ENCODE data around the gene HS6ST1.
A peak's percentile ranks its signal among the peaks of the same experiment; 100 is the strongest.

DNA sequence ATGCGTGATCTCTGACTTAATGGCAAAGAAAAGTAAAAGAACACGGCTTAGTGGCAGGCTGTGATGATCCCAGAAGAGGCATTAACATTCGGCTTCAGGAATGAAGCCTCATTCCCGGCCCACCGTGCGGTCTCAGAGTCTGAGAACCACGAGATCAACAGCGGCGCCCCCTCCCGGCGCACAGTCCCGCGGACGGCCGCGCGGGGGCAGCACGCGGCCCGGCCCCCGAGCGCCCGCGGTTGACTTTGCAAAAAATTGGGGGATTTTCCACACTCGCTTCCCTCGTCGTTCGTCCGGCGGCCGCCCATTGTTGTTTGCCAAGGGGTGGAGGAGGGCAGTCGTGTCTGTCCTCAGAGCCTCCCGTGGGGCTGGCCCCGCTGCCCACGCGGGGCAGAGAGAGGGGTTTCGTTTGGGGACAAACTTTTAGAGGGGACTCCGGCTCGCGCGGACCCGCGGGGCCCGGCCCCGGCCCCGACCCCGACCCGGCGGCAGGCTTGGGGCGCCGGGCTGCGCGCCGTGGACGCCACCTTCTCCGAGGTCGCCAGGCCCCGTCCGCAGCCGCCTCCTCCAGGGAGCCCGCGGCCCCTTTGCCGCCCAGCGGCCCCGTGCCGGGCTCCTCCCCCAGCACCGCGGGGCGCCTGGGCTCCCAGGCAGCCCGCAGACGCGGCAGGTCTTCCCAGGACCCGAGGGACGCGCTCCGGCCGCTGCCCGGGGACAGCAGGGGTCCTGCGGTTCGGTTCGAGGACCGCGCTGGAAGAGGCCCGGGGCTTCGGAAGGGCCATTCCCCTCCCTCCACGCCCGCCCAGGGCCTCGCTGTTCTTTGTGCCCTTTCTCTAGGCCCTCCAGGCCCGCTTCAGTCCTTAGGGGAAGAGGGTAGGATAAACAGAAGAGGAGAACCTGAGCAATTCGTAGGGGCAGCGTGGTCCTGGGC lies 3.4 kb upstream of the HS6ST1 start:
- TF ChIP-seq, protein P1, sequence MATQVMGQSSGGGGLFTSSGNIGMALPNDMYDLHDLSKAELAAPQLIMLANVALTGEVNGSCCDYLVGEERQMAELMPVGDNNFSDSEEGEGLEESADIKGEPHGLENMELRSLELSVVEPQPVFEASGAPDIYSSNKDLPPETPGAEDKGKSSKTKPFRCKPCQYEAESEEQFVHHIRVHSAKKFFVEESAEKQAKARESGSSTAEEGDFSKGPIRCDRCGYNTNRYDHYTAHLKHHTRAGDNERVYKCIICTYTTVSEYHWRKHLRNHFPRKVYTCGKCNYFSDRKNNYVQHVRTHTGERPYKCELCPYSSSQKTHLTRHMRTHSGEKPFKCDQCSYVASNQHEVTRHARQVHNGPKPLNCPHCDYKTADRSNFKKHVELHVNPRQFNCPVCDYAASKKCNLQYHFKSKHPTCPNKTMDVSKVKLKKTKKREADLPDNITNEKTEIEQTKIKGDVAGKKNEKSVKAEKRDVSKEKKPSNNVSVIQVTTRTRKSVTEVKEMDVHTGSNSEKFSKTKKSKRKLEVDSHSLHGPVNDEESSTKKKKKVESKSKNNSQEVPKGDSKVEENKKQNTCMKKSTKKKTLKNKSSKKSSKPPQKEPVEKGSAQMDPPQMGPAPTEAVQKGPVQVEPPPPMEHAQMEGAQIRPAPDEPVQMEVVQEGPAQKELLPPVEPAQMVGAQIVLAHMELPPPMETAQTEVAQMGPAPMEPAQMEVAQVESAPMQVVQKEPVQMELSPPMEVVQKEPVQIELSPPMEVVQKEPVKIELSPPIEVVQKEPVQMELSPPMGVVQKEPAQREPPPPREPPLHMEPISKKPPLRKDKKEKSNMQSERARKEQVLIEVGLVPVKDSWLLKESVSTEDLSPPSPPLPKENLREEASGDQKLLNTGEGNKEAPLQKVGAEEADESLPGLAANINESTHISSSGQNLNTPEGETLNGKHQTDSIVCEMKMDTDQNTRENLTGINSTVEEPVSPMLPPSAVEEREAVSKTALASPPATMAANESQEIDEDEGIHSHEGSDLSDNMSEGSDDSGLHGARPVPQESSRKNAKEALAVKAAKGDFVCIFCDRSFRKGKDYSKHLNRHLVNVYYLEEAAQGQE (IDR thresholded peaks at IDR 0.05; ENCODE audit: insufficient read depth in 1 of 2, low read depth in 2 of 2, low read length in 1 of 2) = no peak
- TF ChIP-seq, protein P2, sequence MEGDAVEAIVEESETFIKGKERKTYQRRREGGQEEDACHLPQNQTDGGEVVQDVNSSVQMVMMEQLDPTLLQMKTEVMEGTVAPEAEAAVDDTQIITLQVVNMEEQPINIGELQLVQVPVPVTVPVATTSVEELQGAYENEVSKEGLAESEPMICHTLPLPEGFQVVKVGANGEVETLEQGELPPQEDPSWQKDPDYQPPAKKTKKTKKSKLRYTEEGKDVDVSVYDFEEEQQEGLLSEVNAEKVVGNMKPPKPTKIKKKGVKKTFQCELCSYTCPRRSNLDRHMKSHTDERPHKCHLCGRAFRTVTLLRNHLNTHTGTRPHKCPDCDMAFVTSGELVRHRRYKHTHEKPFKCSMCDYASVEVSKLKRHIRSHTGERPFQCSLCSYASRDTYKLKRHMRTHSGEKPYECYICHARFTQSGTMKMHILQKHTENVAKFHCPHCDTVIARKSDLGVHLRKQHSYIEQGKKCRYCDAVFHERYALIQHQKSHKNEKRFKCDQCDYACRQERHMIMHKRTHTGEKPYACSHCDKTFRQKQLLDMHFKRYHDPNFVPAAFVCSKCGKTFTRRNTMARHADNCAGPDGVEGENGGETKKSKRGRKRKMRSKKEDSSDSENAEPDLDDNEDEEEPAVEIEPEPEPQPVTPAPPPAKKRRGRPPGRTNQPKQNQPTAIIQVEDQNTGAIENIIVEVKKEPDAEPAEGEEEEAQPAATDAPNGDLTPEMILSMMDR (IDR thresholded peaks at IDR 0.05) = peak; percentile 99
- TF ChIP-seq TCF7L2 (IDR thresholded peaks at IDR 0.05; ENCODE audit: low read depth, low read length) = no peak
- TF ChIP-seq SIN3A (IDR thresholded peaks at IDR 0.05; ENCODE audit: borderline replicate concordance, insufficient read depth, low read depth, low read length) = no peak
- TF ChIP-seq POLR2AphosphoS5 (IDR thresholded peaks at IDR 0.05; ENCODE audit: low read depth, low read length) = peak; percentile 67

Measured in Panc1 (cell line).